Left renal pelvis (tissue), 4 donors: ENCODE data around the gene MAP7D2. TPM values are rescaled to one million over a fixed set of nuclear protein-coding genes. Genes with fewer than 3 reads are reported as not detected.

Experiments used
- DNase-seq, 4 donors: peaks; one replicate each; pipeline ENCODE4 v3.0.0-alpha.2; 2013; ENCODE audit warnings: low read depth in 4 of 4, low spot score in 3 of 4
- polyA plus RNA-seq, 4 donors: library from polyadenylated mRNA; unstranded; fragments of 120-200 nt; gene quantifications; one replicate each; pipeline ENCODE4 v1.2.1, GENCODE V29; 2013; ENCODE audit not compliant: insufficient read length in 4 of 4

The MAP7D2 gene
- polyA plus RNA-seq, 4 donors = 0.56 to 4.1 (median 3.3) TPM

DNA sequence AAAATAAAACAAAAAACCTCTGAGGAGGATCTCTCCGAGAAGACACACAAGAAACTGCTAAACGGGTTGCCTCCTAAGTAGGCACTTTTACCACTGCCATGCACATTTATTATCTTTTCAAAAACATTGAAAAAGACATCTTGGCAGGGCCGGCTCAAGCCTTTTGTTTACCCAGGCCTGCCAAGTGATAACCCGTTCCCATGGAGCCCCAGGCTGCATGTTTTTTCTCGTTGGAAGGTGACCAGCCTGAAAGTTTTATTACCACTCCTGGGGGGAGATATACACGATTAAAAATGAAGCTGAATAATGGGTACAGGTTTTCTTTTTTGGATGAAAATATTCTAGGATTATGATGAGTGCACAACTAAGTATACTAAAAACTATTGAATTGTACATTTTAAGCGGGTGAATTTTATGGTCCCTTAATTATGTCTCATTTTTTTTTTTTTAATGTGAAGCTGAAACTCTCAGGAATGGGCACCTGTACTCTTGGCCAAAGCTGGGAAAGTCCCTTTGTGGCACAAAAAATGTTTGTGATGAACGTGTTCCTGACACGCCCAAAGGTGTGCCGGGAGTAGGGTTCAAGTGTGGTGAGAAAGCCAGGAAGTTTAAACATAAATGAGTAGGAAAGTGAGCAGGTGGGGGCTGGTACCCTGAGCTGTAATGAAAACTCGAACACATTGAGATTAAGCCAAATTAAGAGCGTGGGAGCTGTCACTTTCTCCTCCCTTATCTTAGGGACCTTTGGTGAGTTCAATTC, 1.5 kb upstream of the MAP7D2 start:
- no peak for DNase-seq

DNA sequence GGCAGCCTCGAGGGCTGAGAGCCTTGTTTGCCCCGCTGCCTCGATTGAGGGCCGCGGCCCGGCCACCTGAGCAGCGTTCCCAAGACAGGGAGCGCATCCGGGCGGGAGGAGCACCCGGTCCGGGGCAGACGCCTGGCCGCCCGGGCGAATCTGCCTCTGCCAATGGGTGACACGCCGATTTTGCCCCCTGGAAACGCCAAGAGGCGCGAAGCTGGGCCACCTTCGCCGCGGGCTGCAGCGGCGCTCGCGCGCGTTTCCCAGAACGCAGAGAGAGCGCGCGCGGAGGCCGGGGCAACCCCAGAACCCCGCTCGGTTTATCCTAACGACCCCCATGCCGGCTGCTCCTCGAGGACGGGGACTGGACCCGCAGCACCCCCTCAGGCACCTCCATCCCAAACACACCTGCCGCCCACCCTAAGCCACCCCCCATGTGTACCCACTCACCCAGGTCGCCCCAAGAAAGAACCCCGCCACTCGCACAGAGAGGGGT, 575 bp downstream of the MAP7D2 start:
- no peak for DNase-seq

DNA sequence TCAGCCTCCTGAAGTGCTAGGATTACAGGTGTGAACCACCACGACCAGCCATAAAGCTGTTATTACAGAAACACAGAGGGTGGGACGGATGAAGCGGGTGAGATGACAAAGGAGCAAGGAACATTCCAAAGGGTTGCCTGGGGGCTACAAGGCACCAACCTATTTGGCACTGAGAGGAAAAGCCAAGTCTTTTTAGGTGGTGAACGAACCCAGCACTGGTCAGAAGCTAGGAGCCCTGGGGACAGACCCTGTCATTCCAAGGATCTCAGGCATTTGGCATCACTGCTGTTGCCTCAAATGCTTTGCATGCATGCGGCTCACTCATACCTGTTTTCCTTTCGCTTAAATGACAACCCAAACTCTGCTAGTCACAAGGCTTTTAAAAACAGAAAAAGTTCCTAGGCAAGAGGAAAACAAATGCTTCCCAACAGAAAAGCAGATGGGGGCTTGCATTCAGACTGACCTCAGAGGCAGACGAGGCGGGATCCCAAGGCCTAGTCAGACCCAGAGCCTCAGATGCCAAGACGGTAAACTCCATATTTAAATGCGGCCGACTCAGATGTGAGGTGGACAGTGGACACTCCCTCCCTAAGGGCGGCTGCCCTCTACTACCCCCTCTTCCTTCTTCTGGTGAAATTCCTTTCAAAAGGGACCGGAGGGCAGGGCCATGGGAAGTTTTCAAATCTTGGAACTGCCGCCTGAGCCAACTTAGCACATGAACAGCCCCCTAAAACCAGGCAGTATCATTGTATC, 4.5 kb downstream of the MAP7D2 start:
- DNase-seq = no peak

DNA sequence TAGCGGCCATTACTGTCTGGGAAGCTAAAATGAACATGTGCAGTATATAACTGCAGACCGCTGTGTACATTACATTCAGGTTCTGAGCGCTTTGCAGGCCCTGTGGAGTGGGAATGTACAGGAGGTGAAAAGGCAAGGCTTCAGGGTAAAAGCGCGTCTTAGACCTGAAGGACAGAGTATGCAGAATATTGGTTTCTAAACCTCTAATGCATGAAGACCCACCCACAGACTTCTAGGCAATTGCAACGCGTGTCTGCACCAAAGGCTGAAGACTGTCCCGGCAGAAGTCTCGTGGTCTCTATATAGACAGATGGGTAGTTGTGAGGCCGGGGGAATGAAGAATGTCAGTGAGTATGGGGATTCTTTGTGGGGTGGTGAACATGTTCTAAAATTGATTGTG, 5.4 kb downstream of the MAP7D2 start:
- no peak for DNase-seq

DNA sequence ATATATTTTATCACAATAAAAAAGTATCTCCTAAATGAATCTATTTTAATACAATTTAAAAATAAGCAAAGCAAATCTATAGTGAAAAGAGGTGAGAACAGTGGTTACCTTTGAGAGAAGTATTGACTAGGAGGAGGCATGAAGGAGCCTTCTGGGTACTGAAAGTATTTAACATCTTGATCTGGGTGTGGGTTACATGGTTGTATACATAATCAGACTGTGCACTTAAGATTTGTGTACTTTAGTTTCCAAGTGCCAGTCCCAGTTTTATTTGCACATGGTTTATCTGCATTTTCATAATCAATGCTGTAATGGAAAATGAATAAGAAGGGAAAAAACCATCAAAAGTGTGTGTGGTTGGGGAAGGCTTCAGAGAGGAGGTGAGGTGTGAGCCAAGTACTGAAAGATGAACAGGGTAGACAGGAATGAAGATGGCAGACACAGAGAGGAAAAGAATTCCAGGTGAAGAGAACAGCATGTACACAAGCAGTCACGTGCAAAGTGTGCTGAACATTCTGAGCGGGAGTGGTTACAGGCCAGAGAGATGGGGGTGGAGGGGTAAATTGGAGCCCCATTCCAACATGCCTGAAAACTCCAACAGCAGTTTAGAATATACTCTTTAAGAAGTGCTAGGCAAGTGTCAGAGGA, 14.6 kb downstream of the MAP7D2 start:
- DNase-seq = no peak

DNA sequence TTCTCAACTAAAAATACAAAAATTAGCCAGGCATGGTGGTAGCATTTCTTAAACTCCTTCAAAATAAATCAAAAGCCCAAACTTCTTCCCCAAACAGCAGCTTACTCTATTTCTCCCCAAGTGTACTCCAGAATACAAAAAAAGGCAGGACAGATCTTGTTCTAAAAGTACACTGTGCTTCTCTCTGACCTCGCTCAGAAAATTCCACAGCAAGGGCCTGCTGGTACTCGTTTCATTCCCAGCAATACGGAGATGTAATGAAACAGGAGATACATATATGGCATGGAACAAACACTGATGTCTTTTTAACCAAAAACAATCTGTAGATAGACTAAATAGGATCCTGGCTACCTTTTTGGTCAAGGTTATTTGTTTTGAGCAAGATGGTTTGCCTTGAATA, 25.2 kb downstream of the MAP7D2 start:
- DNase-seq = no peak

DNA sequence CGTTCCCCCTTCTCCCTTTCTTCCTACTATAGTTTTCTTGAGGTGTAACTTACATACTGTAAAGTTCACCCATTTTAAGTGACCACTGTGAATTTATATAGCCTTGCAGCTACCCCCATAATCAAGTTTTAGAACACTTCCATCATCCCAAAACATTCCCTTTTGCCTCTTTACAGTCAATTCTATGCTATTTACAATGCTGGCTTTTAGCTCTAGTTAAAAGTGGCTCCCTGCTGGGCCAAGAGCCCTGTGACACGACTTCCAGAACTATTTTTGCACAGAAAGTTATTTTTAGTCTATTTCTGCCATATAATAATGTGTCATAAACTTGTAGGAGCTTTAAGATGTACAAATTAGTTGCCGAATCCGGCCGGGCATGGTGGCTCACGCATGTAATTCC, 26.9 kb downstream of the MAP7D2 start:
- DNase-seq = no peak

DNA sequence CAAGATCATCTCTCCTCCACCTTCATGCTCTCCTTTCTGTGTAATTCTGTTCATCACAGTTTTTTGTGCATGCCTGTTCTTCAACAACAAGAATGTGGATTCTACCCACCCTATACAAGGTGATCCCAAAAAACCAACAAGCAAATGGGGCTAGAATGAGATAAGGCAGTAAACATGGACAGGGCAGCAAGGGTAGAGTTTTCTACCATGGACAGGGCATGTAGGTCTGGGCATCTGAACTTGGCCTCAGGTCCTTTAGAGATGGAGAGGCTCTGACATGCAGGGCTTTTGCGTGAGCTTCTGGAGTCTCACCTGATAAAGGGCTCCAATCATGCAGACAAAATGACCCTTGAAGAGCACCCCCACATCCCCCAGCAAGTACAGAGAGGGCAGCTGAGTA, 36.4 kb downstream of the MAP7D2 start:
- no peak for DNase-seq

DNA sequence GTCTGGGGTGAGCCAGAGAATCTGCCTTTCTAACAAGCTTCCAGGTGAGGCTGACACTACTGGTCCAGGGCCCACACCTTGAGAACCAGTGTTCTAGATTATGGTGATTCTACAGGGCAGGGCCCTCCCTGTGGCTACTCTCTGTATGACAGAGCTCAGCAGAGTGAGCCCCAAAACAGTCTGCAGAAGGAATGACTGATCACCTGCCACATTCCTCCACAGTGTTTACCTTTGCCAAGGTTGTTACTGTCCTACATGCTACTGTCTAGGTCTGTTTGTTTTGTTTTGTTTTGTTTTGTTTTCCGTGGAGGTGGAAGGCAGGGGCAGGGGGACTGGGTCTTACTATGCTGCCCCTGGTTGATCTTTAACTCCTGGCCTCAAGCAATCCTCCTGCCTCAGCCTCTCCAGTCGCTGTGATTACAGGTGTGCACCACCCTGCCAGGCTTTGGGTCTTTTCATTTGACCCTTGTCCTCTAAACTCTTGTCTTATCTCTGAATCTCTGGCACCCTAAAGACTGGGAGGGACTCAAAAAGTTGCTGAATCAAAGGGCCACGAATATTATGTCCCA, 45.1 kb downstream of the MAP7D2 start:
- DNase-seq = no peak

DNA sequence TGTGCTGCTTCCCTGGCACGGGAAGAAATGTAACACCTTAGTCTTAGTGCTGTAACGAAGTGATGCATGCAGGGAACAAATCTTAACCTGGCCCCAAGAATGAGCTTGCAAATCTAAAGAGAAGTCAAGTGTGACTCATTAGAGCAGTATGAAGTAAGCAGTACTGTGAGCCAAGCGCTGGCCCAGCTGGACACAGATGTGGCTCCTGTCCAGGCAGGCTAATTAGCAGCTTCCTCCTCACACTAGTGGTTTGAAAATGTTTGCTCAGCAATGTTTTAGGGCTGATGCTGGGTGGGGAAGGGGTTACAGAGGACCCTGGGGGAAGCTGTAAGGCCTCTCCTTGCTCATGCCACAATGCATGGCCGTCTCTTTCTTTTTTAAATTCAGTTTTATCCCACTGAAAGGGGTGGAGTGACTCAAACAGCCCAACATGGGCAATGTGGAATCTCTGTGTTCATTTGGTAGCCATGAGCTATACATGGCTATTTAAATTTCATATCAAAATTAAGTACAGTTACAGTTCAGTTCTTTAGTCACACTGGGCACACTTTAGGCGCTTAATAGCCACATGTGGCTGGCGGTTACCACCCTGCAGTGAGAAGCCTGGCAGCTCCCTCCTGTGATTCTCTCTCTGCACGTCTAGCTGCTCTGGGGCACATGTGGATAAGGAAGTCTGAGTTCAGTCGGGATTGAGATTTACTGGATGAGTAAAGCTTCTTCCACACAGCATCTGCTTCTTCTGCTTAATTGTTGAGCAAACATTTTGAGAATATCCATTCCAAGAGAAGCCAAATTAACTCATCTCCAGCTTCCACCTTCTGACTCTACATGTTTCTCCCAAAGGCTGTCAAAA, 48.8 kb downstream of the MAP7D2 start:
- DNase-seq = peak; percentile 26 to 43 (median 39)

DNA sequence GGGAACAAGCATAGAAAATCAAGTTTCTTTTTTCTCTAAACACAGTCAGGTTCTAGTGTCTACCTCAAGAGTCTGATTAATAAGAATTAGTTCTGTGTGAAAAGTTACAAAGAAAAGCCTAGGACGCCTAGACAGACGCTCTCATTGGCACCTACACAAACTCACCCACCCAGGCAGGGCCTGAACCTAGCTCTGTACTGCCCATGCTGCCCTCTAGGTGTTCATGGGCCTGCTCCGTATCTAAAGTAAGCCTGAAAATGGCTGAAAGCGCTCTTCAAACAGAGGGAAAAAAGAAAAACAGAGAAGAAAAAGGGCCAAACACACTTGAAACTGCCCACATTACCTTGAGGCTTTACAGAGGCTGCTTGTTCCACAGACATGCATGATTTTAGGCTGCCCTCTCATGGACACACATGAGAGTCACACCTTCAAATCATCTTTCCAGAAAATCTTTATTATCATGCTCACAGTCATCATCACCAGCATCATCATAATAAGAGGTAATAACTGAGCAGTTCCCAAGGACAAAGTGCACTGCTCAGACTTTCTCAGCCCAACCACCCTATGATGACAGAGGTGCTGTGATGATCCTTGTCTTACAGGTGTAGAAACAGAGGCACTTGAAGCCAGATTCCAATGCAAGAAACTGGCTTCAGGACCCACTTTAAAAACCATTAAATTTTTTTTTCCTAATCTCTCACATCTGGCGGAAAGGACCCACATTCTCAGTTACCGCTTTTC, 49.6 kb downstream of the MAP7D2 start:
- peak in 1 of 4 donors; percentile 4 for DNase-seq

DNA sequence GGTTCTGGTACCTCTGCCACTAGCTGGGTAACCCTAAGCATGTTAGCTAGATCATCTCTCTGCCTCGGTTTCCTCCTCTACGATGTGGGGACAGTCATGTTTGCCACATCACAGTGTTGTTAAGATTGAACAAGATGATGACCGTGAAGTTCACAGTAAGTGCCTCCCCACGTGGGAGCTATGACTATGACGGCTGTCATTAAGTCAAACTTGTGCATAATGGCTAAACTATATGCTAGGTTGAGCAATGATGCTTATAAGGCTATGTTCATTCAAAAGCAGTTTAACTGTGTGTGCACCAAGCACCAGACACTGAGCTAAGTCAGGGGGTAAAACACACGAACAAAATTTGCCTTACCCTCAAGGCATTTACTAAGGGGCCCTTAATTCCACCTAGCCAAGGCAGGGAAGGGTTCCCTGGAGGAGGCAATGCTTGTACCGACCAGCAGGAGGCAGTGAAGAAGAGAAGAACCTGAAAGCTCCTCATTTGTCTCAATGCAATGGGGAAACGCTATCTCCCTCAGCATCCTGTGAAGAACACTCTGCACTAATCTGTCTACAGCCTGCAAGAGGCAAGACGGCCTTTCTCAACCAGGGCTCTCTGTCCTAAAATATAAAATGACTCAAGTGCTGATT, 52.9 kb downstream of the MAP7D2 start:
- DNase-seq = no peak

DNA sequence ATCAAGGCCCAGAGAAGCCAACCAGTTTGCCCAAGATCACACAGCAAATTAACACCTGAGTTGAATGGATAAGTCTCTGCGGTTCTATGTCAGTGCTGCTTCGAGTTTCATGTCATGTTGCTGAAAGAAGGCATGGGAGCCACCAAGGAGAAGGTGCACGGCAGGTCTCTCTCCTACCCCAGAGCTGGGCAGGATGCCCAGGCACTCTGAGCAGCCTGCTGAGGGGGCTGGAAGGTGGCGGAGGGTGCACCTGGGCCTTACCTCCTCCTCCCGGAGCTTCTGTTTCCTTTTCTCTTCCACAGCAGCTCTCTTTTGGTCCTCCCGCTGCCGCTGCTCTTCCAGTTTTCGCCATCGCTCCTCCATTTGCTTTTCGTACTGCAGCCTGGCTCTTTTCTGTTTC, 53.6 kb downstream of the MAP7D2 start:
- no peak for DNase-seq

DNA sequence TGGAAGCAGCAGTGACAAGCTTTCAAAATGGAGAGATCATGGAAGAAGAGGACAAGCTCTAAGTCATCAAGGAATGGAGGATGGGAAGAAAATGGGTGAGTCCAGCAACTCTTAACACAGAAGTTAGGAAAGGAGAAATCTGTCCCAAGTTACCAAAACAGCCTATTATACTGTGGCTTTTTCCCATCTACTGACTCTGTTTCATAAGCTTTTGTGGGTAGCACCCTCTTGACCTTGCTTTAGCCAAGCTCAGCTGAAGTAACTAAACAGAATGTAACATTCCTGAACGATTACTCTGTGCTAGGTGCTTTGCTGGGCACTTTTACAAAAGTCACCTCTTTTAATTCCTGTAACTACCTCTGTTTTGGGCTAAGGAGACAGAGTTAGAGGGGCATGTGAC, 54.9 kb downstream of the MAP7D2 start:
- no peak for DNase-seq

DNA sequence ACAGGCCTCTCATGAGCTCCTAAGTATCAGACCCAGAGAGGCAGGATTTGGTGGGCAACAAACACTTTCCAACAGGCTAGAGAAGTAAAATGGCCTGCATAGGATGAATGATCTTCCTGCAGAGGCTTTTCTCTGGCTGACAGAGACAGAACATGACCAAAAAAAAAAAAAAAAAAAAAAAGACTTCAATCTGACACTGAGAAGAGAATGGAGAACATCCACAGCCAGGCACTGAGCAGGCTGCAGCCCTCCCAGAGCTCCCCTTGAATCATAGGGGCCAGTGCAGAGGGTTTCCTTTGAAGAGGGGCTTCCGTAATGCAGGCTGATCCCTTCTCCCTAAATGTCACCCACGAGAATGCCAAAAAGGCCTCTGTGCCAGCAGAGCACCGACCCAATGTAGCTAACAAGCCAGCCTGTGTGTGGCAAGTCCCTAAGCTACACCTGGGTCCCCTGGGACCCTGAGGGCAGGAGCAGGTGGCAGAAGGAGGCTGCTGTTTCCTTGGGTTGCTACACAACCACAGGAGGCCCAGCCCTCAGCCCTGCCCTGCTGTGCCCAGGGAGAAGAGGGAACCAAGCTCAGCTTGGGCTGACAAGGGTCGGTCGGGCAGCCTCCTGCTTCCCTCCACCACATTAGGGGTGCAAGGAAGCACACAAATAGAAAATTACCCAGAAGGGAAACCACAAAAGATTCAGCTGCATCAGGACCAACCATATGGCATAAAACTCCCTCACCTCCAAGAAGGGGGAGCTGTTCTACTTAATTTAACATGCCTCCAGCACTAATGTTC, 55.6 kb downstream of the MAP7D2 start:
- DNase-seq = no peak

DNA sequence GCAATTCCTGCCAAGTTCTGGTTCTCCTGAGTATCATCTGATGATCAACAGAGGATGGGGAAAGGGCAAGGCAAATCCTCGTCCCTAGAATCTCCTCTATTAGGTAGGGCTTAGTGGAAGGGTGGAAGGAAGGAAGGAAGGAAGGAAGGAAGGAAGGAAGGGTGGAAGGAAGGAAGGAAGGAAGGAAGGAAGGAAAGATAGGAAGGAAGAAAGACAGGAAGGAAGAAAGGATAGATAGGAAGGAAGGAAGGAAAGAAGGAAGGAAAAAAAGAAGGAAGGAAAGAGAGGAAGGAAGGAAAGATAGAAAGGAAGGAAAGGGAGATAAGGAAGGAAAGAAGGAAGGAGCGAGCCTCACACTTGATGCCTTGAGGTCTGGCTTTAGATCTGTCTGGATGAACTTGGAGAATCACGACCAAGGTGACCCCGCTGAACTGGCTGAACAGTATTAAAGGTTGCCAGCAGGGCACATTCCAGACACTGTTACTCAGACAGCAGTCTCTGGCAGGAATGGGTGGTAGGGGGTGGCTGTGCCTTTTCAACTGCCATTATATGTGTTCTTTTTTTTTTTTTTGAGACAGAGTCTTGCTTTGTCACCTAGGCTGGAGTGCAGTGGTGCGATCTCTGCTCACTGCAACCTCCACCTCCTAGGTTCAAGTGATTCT, 57.1 kb downstream of the MAP7D2 start:
- DNase-seq = no peak

DNA sequence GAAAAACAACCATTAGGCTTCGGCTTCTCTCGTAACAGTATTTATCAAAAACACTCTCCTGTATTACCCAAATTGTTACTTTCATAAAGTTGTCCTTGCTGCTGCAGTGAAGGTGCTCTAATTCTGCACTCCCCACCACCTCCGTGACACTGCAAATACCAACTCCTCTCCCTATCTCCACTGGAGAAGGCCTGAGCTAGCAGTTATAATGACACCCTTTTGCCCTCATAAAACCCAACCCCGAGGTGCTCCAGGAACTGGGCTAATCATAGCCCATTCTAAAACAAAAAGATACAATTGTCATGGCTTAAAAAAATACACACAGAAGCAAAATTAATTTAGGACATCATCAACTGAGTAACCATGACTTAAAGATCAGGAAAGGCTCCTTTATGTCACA, 59.2 kb downstream of the MAP7D2 start:
- DNase-seq = no peak

DNA sequence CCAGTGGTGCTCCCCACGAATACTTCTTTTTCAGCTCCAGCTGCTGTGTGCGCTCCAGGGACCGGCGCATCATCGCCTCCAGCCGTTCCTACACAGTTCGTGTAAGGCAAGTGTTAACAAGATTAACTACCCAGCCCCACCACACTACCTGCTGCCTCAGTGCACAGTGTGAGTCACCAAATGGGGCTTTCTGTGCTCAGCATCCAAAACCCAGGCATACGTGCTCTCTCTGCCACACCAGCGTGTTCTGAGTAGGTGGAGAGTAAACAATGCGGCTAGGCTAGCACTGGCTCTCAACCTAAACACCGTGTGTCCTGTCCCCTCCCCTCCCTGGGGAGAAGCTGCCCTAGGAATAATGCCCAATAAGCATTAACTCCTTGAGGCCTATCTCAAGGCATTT, 60.0 kb downstream of the MAP7D2 start:
- no peak for DNase-seq
